ENCODE results near the gene UBE2G2.

The UBE2G2 gene

GRCh38 chr21:44814498-44815023 is 12.9 kb upstream of the UBE2G2 start:
- no peak for DNase-seq (ENCODE audit: low read depth)
- H3K4me3 ChIP-seq (ENCODE audit: low read depth, low read length) = no peak overlapping the region
- no peak for TF ChIP-seq MYC (IDR thresholded peaks at IDR 0.05; ENCODE audit: low read depth, low read length)
- TF ChIP-seq CTCF (IDR thresholded peaks at IDR 0.05; ENCODE audit: low read depth, low read length) = no peak
- no peak for TF ChIP-seq POLR2A (IDR thresholded peaks at IDR 0.05; ENCODE audit: extremely low read depth, insufficient read length)
- no peak for TF ChIP-seq MAX (IDR thresholded peaks at IDR 0.05; ENCODE audit: low read depth, low read length)

- H3K4me3 ChIP-seq (ENCODE audit: low read depth, low read length) = no peak overlapping the region
- TF ChIP-seq MYC (IDR thresholded peaks at IDR 0.05; ENCODE audit: low read depth, low read length) = no peak
- TF ChIP-seq MAX (IDR thresholded peaks at IDR 0.05; ENCODE audit: low read depth, low read length) = no peak
- no peak for TF ChIP-seq POLR2A (IDR thresholded peaks at IDR 0.05; ENCODE audit: extremely low read depth, insufficient read length)
- TF ChIP-seq CTCF (IDR thresholded peaks at IDR 0.05; ENCODE audit: low read depth, low read length) = no peak
Measured at GRCh38 chr21:44813727-44814126, 12.1 kb upstream of the UBE2G2 start.

GRCh38 chr21:44813149-44813548 is 11.5 kb upstream of the UBE2G2 start:
- no peak overlapping the region for H3K4me3 ChIP-seq (ENCODE audit: low read depth, low read length)
- TF ChIP-seq CTCF (IDR thresholded peaks at IDR 0.05; ENCODE audit: low read depth, low read length) (no peak), MYC (IDR thresholded peaks at IDR 0.05; ENCODE audit: low read depth, low read length) (no peak), MAX (IDR thresholded peaks at IDR 0.05; ENCODE audit: low read depth, low read length) (no peak), POLR2A (IDR thresholded peaks at IDR 0.05; ENCODE audit: extremely low read depth, insufficient read length) (no peak)
- no peak for DNase-seq (ENCODE audit: low read depth)

More at GRCh38 chr21:44813727-44814126, 12.1 kb upstream of the UBE2G2 start:
- DNase-seq (ENCODE audit: low read depth) = no peak

GRCh38 chr21:44812640-44813039 is 11.0 kb upstream of the UBE2G2 start:
- TF ChIP-seq POLR2A (IDR thresholded peaks at IDR 0.05; ENCODE audit: extremely low read depth, insufficient read length) = no peak
- TF ChIP-seq MAX (IDR thresholded peaks at IDR 0.05; ENCODE audit: low read depth, low read length) = no peak
- TF ChIP-seq CTCF (IDR thresholded peaks at IDR 0.05; ENCODE audit: low read depth, low read length) = no peak
- DNase-seq (ENCODE audit: low read depth) = no peak
- H3K4me3 ChIP-seq (ENCODE audit: low read depth, low read length) = no peak overlapping the region

GRCh38 chr21:44810779-44811178 is 9.2 kb upstream of the UBE2G2 start:
- H3K4me3 ChIP-seq (ENCODE audit: low read depth, low read length) = no peak overlapping the region
- TF ChIP-seq POLR2A (IDR thresholded peaks at IDR 0.05; ENCODE audit: extremely low read depth, insufficient read length) (no peak), MYC (IDR thresholded peaks at IDR 0.05; ENCODE audit: low read depth, low read length) (no peak), MAX (IDR thresholded peaks at IDR 0.05; ENCODE audit: low read depth, low read length) (no peak), CTCF (IDR thresholded peaks at IDR 0.05; ENCODE audit: low read depth, low read length) (no peak)
- DNase-seq (ENCODE audit: low read depth) = no peak

Measured in NB4 (cell line).